Type B pancreatic cell (in vitro differentiated cells): ENCODE data around the gene PRDM5. TPM values are rescaled to one million over a fixed set of nuclear protein-coding genes. Genes with fewer than 3 reads are reported as not detected.

ENCODE experiments used
- DNase-seq: peaks from one replicate; pipeline ENCODE4 v3.0.0; 2021; ENCODE audit warnings: mixed read lengths; ENCODE audit not compliant: unreplicated experiment; ENCODE audit errors: extremely low spot score
- H3K27ac Mint-ChIP-seq: 2 replicates; pipeline ENCODE4 v1.8.0; 2021; ENCODE audit warnings: mild to moderate bottlenecking, mixed read lengths
- H3K27me3 Mint-ChIP-seq: 2 replicates; pipeline ENCODE4 v1.8.0; 2021; ENCODE audit warnings: mixed read lengths
- H3K36me3 Mint-ChIP-seq: 2 replicates; pipeline ENCODE4 v1.8.0; 2021; ENCODE audit warnings: mixed read lengths
- H3K4me1 Mint-ChIP-seq: one replicate; pipeline ENCODE4 v1.8.0; 2021; ENCODE audit warnings: mixed read lengths; ENCODE audit not compliant: unreplicated experiment
- H3K4me3 Mint-ChIP-seq: 2 replicates; pipeline ENCODE4 v1.8.0; 2021; ENCODE audit warnings: mild to moderate bottlenecking, mixed read lengths
- H3K9me3 Mint-ChIP-seq: 2 replicates; pipeline ENCODE4 v1.8.0; 2021; ENCODE audit warnings: mixed read lengths
- CTCF ChIP-seq: fragments of 200-600 bp; sonication (generic); conservative IDR thresholded peaks from 2 replicates; pipeline ENCODE4 v1.5.0; 2021; ENCODE audit warnings: antibody characterized with exemption, mild to moderate bottlenecking
- total RNA-seq: library from RNA; stranded (reverse); gene quantifications from 2 replicates; pipeline ENCODE4 v1.2.1, GENCODE V29; 2021; ENCODE audit warnings: low replicate concordance

The PRDM5 gene
- total RNA-seq, 1 donor from 2014 or later = 15.7 TPM

- DNase-seq = no peak
Measured at GRCh38 chr4:120893314-120893713, 29.2 kb downstream of the PRDM5 start.

GRCh38 chr4:120886191-120886590 lies 36.3 kb downstream of the PRDM5 start:
- Mint-ChIP-seq H3K9me3 (peaks cover 9% of the 10 kb centered on the region), H3K4me3 (no peak overlapping the region), H3K4me1 (no peaks in the 10 kb centered on the region), H3K27ac (no peak overlapping the region), H3K36me3 (peaks cover 15% of the 10 kb centered on the region), H3K27me3 (no peaks in the 10 kb centered on the region)
- no peak for DNase-seq
- TF ChIP-seq CTCF = no peak

More at GRCh38 chr4:120893314-120893713, 29.2 kb downstream of the PRDM5 start:
- no peaks in the 10 kb centered on the region for H3K4me1 Mint-ChIP-seq
- H3K4me3 Mint-ChIP-seq = no peak overlapping the region
- no peaks in the 10 kb centered on the region for H3K9me3 Mint-ChIP-seq
- H3K36me3 Mint-ChIP-seq = peaks cover 15% of the 10 kb centered on the region
- TF ChIP-seq CTCF = no peak
- no peaks in the 10 kb centered on the region for H3K27me3 Mint-ChIP-seq
- no peak overlapping the region for H3K27ac Mint-ChIP-seq

GRCh38 chr4:120881846-120882245 lies 40.7 kb downstream of the PRDM5 start:
- Mint-ChIP-seq H3K27me3 (no peaks in the 10 kb centered on the region), H3K36me3 (peaks cover 8% of the 10 kb centered on the region), H3K9me3 (peaks cover 4% of the 10 kb centered on the region), H3K4me1 (no peaks in the 10 kb centered on the region), H3K4me3 (no peak overlapping the region), H3K27ac (no peak overlapping the region)
- DNase-seq = no peak
- TF ChIP-seq CTCF = no peak

GRCh38 chr4:120881351-120881750 lies 41.2 kb downstream of the PRDM5 start:
- peaks cover 4% of the 10 kb centered on the region for H3K9me3 Mint-ChIP-seq
- no peak for DNase-seq
- TF ChIP-seq CTCF = no peak
- H3K27me3 Mint-ChIP-seq = no peaks in the 10 kb centered on the region
- no peak overlapping the region for H3K4me3 Mint-ChIP-seq
- H3K27ac Mint-ChIP-seq = no peak overlapping the region
- H3K4me1 Mint-ChIP-seq = no peaks in the 10 kb centered on the region
- peaks cover 8% of the 10 kb centered on the region for H3K36me3 Mint-ChIP-seq

- H3K4me1 Mint-ChIP-seq = no peaks in the 10 kb centered on the region
- no peaks in the 10 kb centered on the region for H3K27me3 Mint-ChIP-seq
- peaks cover 4% of the 10 kb centered on the region for H3K9me3 Mint-ChIP-seq
Measured at GRCh38 chr4:120877021-120877420, 45.5 kb downstream of the PRDM5 start.

More at GRCh38 chr4:120877021-120877420, 45.5 kb downstream of the PRDM5 start:
- DNase-seq = no peak
- Mint-ChIP-seq H3K36me3 (peaks cover 8% of the 10 kb centered on the region), H3K27ac (no peak overlapping the region), H3K4me3 (no peak overlapping the region)
- no peak for TF ChIP-seq CTCF
